Lung (tissue), 12 donors: ENCODE data around the gene RPS18. TPM values are rescaled to one million over a fixed set of nuclear protein-coding genes. Genes with fewer than 3 reads are reported as not detected.

ENCODE experiments used
- ATAC-seq: fragments of 200-7000 bp; cut with Tn5 transposase; one replicate; pipeline ENCODE4 v1.9.1; 2020; ENCODE audit warnings: moderate number of reproducible peaks; ENCODE audit not compliant: insufficient read depth, low FRiP score
- DNase-seq, 3 donors: peaks; one replicate each; pipeline ENCODE4 v3.0.0-alpha.2; 2013 to 2017
- H3K27ac ChIP-seq, 2 donors: one replicate each; pipeline ENCODE4 v1.5.1; 2013; ENCODE audit warnings: mild to moderate bottlenecking in 2 of 2, moderate library complexity in 2 of 2, control low read depth in 1 of 2, inconsistent platforms in 1 of 2, low read depth in 1 of 2, low read length in 1 of 2
- H3K27me3 ChIP-seq, 3 donors: one replicate each; pipeline ENCODE4 v1.5.1; 2013; ENCODE audit warnings: low read length in 2 of 3; ENCODE audit not compliant: control insufficient read depth in 3 of 3, insufficient read depth in 3 of 3
- H3K36me3 ChIP-seq, 4 donors: one replicate each; pipeline ENCODE4 v1.5.1; 2013; ENCODE audit warnings: low read length in 4 of 4, mild to moderate bottlenecking in 1 of 4, moderate library complexity in 1 of 4; ENCODE audit not compliant: control insufficient read depth in 4 of 4, insufficient read depth in 4 of 4
- H3K4me1 ChIP-seq, 5 donors: one replicate each; pipeline ENCODE4 v1.5.1; 2013; ENCODE audit warnings: low read length in 5 of 5, mild to moderate bottlenecking in 2 of 5, moderate library complexity in 1 of 5; ENCODE audit not compliant: control insufficient read depth in 5 of 5, insufficient read depth in 5 of 5
- H3K4me3 ChIP-seq: one replicate; pipeline ENCODE4 v1.5.1; 2013; ENCODE audit warnings: mild to moderate bottlenecking, control low read depth, moderate library complexity
- H3K9ac ChIP-seq, 2 donors: one replicate each; pipeline ENCODE4 v1.5.1; 2013; ENCODE audit warnings: low read length in 2 of 2, control low read depth in 1 of 2; ENCODE audit not compliant: insufficient read depth in 1 of 2
- H3K9me3 ChIP-seq, 4 donors: one replicate each; pipeline ENCODE4 v1.5.1; 2013; ENCODE audit warnings: low read length in 3 of 4, mild to moderate bottlenecking in 1 of 4, moderate library complexity in 1 of 4; ENCODE audit not compliant: control insufficient read depth in 4 of 4, insufficient read depth in 3 of 4
- WGBS, 2 donors: extraction: QIAGEN DNeasy Blood & Tissue Kit; methylation state at CpG; one replicate each; pipeline ENCODE4 v1.1.7; 2013; 5-methylcytosine and 5-hydroxymethylcytosine counted together
- polyA plus RNA-seq, 2 donors: library from polyadenylated mRNA; stranded (reverse); fragments of 200-250 nt; gene quantifications; one replicate each; pipeline ENCODE4 v1.2.1, GENCODE V29; 2013
- total RNA-seq, 2 donors: library from RNA; depleted of rRNA in 1 of 2; stranded (reverse); fragments of >200 nt in 1 of 2; gene quantifications; one replicate each; pipeline ENCODE4 v1.2.1, GENCODE V29; 2014 to 2021
- TF ChIP-seq, protein P1 (sequence below): IDR thresholded peaks from 2 replicates; pipeline ENCODE4 v1.5.1; 2012; ENCODE audit warnings: mild to moderate bottlenecking; ENCODE audit errors: control extremely low read depth, extremely low read depth
- donor health status: control.
- donor health status: control.
- donor health status: Bipolar disorder and iron deficiency.
- donor health status: healthy.
- donor health status: DM: yes; HTN: yes; CAD: no.

The RPS18 gene
- total and polyA plus RNA-seq, 4 donors: 1,324 to 8,495 (median 2,994) TPM

DNA sequence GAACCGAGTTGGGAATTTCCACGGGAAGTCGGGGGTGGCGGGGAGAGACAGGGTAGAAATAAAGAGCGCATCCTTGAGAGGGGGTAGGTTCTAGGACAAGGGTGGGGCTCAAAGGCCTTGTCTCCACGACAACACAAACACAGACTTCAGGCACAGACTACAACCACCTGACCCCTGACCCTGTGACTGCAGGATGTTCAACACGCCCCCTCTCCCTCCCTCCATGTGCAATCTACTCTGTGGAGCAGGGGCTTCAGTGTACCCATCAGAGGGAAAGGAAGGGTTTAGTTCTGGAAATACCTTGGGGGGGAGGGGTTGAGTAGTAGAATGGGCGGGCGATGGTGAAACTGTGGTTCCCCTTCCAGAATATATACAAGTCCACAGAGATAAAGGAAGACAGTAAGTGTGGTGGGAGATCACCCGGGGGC, 42.7 kb downstream of the RPS18 start:
- H3K9ac ChIP-seq: peak overlapping the region in 1 of 2 donors; percentile 73
- H3K27ac ChIP-seq: peak overlapping the region; percentile 96 to 97
- TF ChIP-seq, protein P1, sequence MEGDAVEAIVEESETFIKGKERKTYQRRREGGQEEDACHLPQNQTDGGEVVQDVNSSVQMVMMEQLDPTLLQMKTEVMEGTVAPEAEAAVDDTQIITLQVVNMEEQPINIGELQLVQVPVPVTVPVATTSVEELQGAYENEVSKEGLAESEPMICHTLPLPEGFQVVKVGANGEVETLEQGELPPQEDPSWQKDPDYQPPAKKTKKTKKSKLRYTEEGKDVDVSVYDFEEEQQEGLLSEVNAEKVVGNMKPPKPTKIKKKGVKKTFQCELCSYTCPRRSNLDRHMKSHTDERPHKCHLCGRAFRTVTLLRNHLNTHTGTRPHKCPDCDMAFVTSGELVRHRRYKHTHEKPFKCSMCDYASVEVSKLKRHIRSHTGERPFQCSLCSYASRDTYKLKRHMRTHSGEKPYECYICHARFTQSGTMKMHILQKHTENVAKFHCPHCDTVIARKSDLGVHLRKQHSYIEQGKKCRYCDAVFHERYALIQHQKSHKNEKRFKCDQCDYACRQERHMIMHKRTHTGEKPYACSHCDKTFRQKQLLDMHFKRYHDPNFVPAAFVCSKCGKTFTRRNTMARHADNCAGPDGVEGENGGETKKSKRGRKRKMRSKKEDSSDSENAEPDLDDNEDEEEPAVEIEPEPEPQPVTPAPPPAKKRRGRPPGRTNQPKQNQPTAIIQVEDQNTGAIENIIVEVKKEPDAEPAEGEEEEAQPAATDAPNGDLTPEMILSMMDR: no peak
- no peaks in the 10 kb centered on the region for H3K27me3 ChIP-seq
- H3K36me3 ChIP-seq: peaks cover 4 to 32% (median 13%) of the 10 kb centered on the region in 4 donors
- DNase-seq (peak; percentile 79 to 83 (median 81)), ATAC-seq (peak; percentile 15)
- H3K9me3 ChIP-seq: no peaks in the 10 kb centered on the region
- peaks cover 8 to 33% (median 16%) of the 10 kb centered on the region in 5 donors for H3K4me1 ChIP-seq
- 1 to 2% methylated on average over 10 of the region's 10 CpGs for WGBS, 2 donors
- peak overlapping the region; percentile 81 for H3K4me3 ChIP-seq

DNA sequence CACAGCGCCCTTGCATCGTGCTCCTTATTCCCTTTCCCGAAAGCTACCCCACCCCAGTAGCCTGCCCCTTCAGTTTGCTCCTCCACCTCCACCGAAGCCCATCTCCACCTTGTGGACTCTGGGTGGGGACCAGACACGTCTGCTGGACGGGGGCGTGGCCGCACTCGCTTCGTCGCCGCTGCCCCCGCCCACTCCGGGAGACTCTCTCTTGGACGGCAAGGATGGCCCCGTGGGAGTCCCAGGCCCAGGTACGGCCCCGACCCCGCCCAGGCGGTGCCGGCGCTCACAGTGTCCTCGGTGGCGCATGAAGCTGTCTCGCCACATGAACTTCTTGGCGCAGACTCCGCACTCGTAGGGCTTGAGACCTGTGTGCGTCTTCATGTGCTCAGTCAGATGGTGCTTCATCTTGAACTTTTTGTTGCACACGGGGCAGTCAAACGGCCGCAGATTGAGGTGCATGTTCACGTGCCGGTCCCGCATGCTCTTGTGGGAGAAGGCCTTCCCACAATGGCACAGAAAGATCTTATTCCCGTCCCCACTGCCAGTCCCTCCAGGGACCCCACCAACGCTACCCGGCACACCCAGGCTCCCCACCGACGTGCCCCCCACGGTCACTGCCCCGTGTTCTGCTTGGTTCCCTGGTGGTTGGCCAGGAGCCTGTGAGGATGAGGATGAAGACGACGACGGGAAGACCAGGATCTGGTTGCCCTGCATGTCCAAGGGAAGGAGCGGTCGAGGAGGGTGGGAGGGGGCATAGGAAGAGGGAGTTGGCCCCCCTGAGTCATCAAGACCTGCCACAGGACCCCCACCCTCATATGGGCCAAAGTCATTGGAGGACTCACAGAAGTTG, 43.3 kb downstream of the RPS18 start:
- Histone ChIP-seq H3K9me3 (no peaks in the 10 kb centered on the region), H3K27me3 (no peaks in the 10 kb centered on the region), H3K9ac (peak overlapping the region in 1 of 2 donors; percentile 73), H3K36me3 (peaks cover 4 to 38% (median 19%) of the 10 kb centered on the region in 4 donors), H3K4me1 (peaks cover 8 to 33% (median 16%) of the 10 kb centered on the region in 5 donors), H3K4me3 (no peak overlapping the region), H3K27ac (peak overlapping the region; percentile 96 to 97)
- ATAC-seq: no peak
- peak in 1 of 3 donors; percentile 25 for DNase-seq
- TF ChIP-seq, protein P1: no peak
- WGBS, 2 donors: 48 to 52% methylated on average over 47 of the region's 47 CpGs

DNA sequence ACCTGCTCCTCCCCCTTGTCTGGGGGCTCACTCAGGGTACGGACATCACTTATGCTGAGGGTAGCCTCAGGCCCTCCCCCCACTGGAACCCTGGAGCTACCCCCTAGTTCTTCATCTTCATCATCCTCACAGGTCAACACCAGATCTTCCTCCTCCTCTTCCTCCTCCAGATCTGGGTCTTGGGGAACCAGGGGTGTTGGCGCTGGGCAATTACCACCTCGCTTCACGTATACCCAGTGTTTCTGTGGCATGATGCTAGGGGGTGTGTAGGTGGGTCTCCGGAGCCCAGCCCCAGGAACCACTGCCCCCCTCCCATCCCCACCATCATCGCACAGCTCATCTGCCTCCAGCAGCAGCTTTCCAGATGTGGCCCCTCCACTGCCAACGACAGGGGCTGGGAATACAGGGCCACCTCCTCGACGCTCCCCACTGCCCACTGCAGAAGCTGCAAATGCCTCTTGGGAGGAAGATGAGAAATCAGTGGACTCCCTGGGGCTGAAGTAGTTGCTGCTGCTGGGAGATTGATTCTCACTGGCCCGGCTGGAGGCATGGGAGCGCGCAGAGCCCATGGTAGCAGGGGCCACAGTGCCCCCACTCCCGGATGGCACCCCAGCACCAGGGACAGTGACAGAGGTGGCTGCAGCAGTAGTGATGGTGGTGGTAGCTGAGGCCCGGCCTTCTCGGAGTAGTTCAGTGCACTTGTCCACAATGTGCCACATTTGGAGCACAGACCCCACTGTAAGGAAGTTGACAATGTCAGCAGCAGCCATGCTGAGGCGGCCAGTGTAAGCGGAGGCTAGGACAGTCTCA, 44.1 kb downstream of the RPS18 start:
- Histone ChIP-seq H3K27ac (peak overlapping the region in 1 of 2 donors; percentile 97), H3K36me3 (peaks cover 4 to 46% (median 27%) of the 10 kb centered on the region in 4 donors), H3K27me3 (no peaks in the 10 kb centered on the region), H3K9ac (no peak overlapping the region), H3K4me3 (no peak overlapping the region), H3K9me3 (no peaks in the 10 kb centered on the region), H3K4me1 (peaks cover 8 to 33% (median 16%) of the 10 kb centered on the region in 5 donors)
- WGBS, 2 donors: 92 to 93% methylated on average over 17 of the region's 17 CpGs
- ATAC-seq (no peak), DNase-seq (no peak)
- TF ChIP-seq, protein P1: no peak
